IPS DF 19.7 (cell line): ENCODE measurements around the gene SDE2.
"Not testable (repeated sequence)": the region's sequence is repeated elsewhere in the genome, so short reads cannot be mapped to it uniquely, and the experiment has no call there.

Experiments
- DNase-seq: peaks from one replicate; pipeline ENCODE4 v3.0.0-alpha.2; 2013; ENCODE audit warnings: low read depth, low spot score

SDE2 gene

GRCh38 chr1:225975146-225975545 is 24.0 kb downstream of the SDE2 start:
- DNase-seq, result not testable (repeated sequence)

GRCh38 chr1:225974454-225974853 is 24.7 kb downstream of the SDE2 start:
- no peak for DNase-seq

- no peak for DNase-seq
These were observed 26.0 kb downstream of the SDE2 start for GRCh38 chr1:225973158-225973557.

- no peak for DNase-seq
These were observed 26.6 kb downstream of the SDE2 start for GRCh38 chr1:225972344-225973152.

- not testable (repeated sequence) for DNase-seq
These were observed 28.5 kb downstream of the SDE2 start for GRCh38 chr1:225970592-225971157.

GRCh38 chr1:225969751-225970150 is 29.4 kb downstream of the SDE2 start:
- DNase-seq, result not testable (repeated sequence)

GRCh38 chr1:225965231-225965630 is 33.9 kb downstream of the SDE2 start:
- DNase-seq, result no peak

GRCh38 chr1:225963735-225964530 is 35.2 kb downstream of the SDE2 start:
- DNase-seq, result no peak

GRCh38 chr1:225962440-225962975 is 36.6 kb downstream of the SDE2 start:
- no peak for DNase-seq

GRCh38 chr1:225961659-225962439 is 37.3 kb downstream of the SDE2 start:
- DNase-seq, result no peak

- DNase-seq, result no peak
These were observed 41.1 kb downstream of the SDE2 start for GRCh38 chr1:225958041-225958440.

GRCh38 chr1:225954753-225955152 is 44.4 kb downstream of the SDE2 start:
- no peak for DNase-seq

GRCh38 chr1:225953315-225953714 is 45.8 kb downstream of the SDE2 start:
- no peak for DNase-seq

GRCh38 chr1:225950905-225951497 is 48.1 kb downstream of the SDE2 start:
- DNase-seq, result no peak

- DNase-seq, result no peak
These were observed 50.1 kb downstream of the SDE2 start for GRCh38 chr1:225949041-225949440.

- DNase-seq, result no peak
These were observed 52.3 kb downstream of the SDE2 start for GRCh38 chr1:225946803-225947202.

GRCh38 chr1:225946082-225946620 is 53.0 kb downstream of the SDE2 start:
- DNase-seq, result no peak

- DNase-seq, result peak; percentile 88
These were observed 53.6 kb downstream of the SDE2 start for GRCh38 chr1:225945564-225945963.

- DNase-seq, result no peak
These were observed 54.2 kb downstream of the SDE2 start for GRCh38 chr1:225944951-225945350.

GRCh38 chr1:225944387-225944786 is 54.8 kb downstream of the SDE2 start:
- no peak for DNase-seq

GRCh38 chr1:225943582-225943981 is 55.6 kb downstream of the SDE2 start:
- DNase-seq, result no peak
